Mammary epithelial cell (primary cell): Measurements from ENCODE around the gene NSG1.

ENCODE experiments used
- CTCF ChIP-seq, 2 donors: IDR thresholded peaks in 1 of 2; conservative IDR thresholded peaks in 1 of 2; 2 replicates each; pipeline ENCODE4 v1.5.1; 2011 to 2012; ENCODE audit warnings: inconsistent platforms in 2 of 2, low read length in 2 of 2, mild to moderate bottlenecking in 2 of 2, control low read depth in 1 of 2, low read depth in 1 of 2; ENCODE audit not compliant: insufficient read depth in 1 of 2; ENCODE audit errors: extremely low read depth in 1 of 2
- EZH2 ChIP-seq: IDR thresholded peaks from 2 replicates; pipeline ENCODE4 v1.6.1; 2012; ENCODE audit warnings: low read length, inconsistent platforms, borderline replicate concordance

DNA sequence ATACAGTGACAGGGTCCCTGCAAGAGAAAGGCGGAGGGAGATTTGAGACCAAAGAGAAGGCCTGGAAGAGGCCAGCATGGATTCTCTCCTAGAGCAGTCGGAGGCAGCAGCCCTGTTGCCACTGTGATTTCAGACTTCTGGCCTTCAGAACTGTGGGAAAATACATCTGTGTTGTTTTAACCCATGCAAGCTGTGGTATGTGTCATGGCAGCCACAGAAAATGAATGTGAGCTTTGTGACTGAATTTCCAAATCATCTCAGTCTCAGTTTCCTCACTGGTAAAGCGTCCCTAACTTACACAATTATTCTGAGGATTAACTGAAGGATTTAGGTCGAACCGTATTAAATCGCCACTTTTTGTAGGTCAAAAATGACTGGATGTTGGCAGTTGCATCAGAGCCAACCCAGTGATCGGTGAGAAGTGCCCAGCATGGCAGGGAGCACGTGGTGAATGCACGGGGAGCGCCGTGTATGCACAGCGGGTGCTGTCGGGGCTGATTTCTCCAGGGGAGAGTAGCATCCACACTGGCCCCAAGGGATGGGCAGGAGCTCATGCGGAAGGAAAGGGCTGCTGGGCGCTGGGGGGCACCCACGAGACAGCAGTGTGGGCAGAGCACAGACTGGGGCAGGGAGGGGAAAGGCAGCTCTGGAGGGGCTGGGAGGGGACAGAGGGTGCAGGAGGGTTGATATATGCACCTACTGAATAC lies 23.8 kb upstream of the NSG1 start:
- TF ChIP-seq CTCF (conservative IDR thresholded peaks at IDR 0.05 in 1 of 2, IDR thresholded peaks at IDR 0.05 in 1 of 2; ENCODE audit: extremely low read depth in 1 of 2, insufficient read depth in 1 of 2, low read depth in 1 of 2, low read length in 2 of 2) (no peak), EZH2 (no peak)
